Measurements from ENCODE around the gene GCKR.

GRCh38 chr2:27497288-27497627 is 619 bp downstream of the GCKR start:
- TF ChIP-seq CTCF (IDR thresholded peaks at IDR 0.05; ENCODE audit: low read length), result no peak
- TF ChIP-seq EZH2 (optimal IDR thresholded peaks at IDR 0.05; ENCODE audit: low read depth, low read length), result no peak
- TF ChIP-seq EZH2phosphoT487 (IDR thresholded peaks at IDR 0.05; ENCODE audit: low read length), result no peak

All from MM.1S (cell line).